HCT116 (cell line): ENCODE data around the gene TTC24. TPM values are rescaled to one million over a fixed set of nuclear protein-coding genes. Genes with fewer than 3 reads are reported as not detected.

Experiments
- ATAC-seq: fragments of 200-7000 bp; cut with Tn5 transposase; 2 replicates; pipeline ENCODE4 v1.9.1; 2020; ENCODE audit warnings: mild to moderate bottlenecking, moderate library complexity
- BruUV-seq: library from RNA; stranded (reverse); fragments of 400-500 nt; replicated peaks from 2 replicates; lab custom pipeline; 2021; lab: Mats Ljungman, UMichigan
- CTCF ChIA-PET: fragments of 300-600 bp; sonication (Branson Sonifier 250); formaldehyde crosslinking; loops from one replicate; lab custom pipeline; 2021; ENCODE audit warnings: antibody characterized with exemption; lab: Charles Lee
- POLR2A ChIA-PET: fragments of 300-600, 350-600 bp; sonication (Branson Sonifier 250); formaldehyde crosslinking; loops from one replicate; lab custom pipeline; 2021; ENCODE audit warnings: antibody characterized with exemption; lab: Charles Lee
- RAD21 ChIA-PET, 2 experiments: fragments of 300-600 bp; sonication (Branson Sonifier 250); formaldehyde crosslinking; loops; one replicate each; lab custom pipeline; 2023; ENCODE audit warnings: low total read pairs in 2 of 2; ENCODE audit not compliant: uncharacterized antibody in 2 of 2, unreplicated experiment in 2 of 2, low non-redundant PET in 1 of 2; lab: Charles Lee
- DNase-seq: peaks from one replicate; pipeline ENCODE4 v3.0.0-alpha.2; 2010; ENCODE audit warnings: low read depth, low spot score
- H2AFZ ChIP-seq: fragments of 200-600 bp; shearing (Covaris generic), sonication (generic); 2 replicates; pipeline ENCODE4 v1.6.1; 2017; ENCODE audit warnings: low read depth, mixed run types, mixed read lengths, antibody characterized with exemption, low read length; ENCODE audit not compliant: poor library complexity, severe bottlenecking
- H3K27ac ChIP-seq: 2 replicates; pipeline ENCODE4 v1.5.1; 2012; ENCODE audit warnings: low read depth, low read length
- H3K27me3 ChIP-seq: fragments of 200-600 bp; sonication (generic); 2 replicates; pipeline ENCODE4 v1.6.1; 2016; ENCODE audit warnings: mixed run types, low read length, mixed read lengths; ENCODE audit not compliant: insufficient read depth
- H3K36me3 ChIP-seq, 2 experiments: fragments of 200-500 bp in 1 of 2; fragments of 200-600 bp in 1 of 2; sonication (Bioruptor generic) in 1 of 2; sonication (generic) in 1 of 2; 2 replicates each; pipeline versions ENCODE4 v1.5.1 to v1.6.1; 2014 to 2016; ENCODE audit warnings: low read length in 2 of 2, inconsistent platforms in 1 of 2, mixed read lengths in 1 of 2, mixed run types in 1 of 2; ENCODE audit not compliant: insufficient read depth in 2 of 2, control insufficient read depth in 1 of 2
- H3K4me1 ChIP-seq, 2 experiments: fragments of 200-600 bp in 1 of 2; sonication (generic) in 1 of 2; 2 replicates each; pipeline versions ENCODE4 v1.5.1 to v1.6.1; 2012 to 2017; ENCODE audit warnings: low read length in 2 of 2, inconsistent platforms in 1 of 2, mild to moderate bottlenecking in 1 of 2, mixed read lengths in 1 of 2, mixed run types in 1 of 2, moderate library complexity in 1 of 2; ENCODE audit not compliant: insufficient read depth in 2 of 2, control insufficient read depth in 1 of 2
- H3K4me2 ChIP-seq: fragments of 200-600 bp; sonication (generic); 2 replicates; pipeline ENCODE4 v1.6.1; 2017; ENCODE audit warnings: mixed run types, low read length, mixed read lengths
- H3K4me3 ChIP-seq, 2 experiments: fragments of 200-600 bp in 1 of 2; sonication (generic) in 1 of 2; replicated peaks in 1 of 2; 2 replicates each; pipeline ENCODE4 v1.5.1; 2011 to 2016; ENCODE audit warnings: low read length in 2 of 2, control low read depth in 1 of 2, low read depth in 1 of 2, mild to moderate bottlenecking in 1 of 2, mixed read lengths in 1 of 2, mixed run types in 1 of 2
- H3K79me2 ChIP-seq: fragments of 200-600 bp; sonication (generic); 2 replicates; pipeline ENCODE4 v1.6.1; 2017; ENCODE audit warnings: mild to moderate bottlenecking, mixed run types, low read length, moderate library complexity, mixed read lengths; ENCODE audit not compliant: insufficient read depth
- H3K9ac ChIP-seq: fragments of 200-600 bp; sonication (generic); 2 replicates; pipeline ENCODE4 v1.6.1; 2016; ENCODE audit warnings: low read length, mixed read lengths
- H3K9me2 ChIP-seq: fragments of 200-600 bp; sonication (generic), shearing (Covaris generic); 2 replicates; pipeline ENCODE4 v1.6.1; 2017; ENCODE audit warnings: mixed run types, mild to moderate bottlenecking, moderate library complexity; ENCODE audit not compliant: insufficient read depth
- H3K9me3 ChIP-seq, 2 experiments: fragments of 200-500 bp in 1 of 2; fragments of 200-600 bp in 1 of 2; sonication (Bioruptor generic) in 1 of 2; sonication (generic) in 1 of 2; 2 replicates each; pipeline ENCODE4 v1.6.1; 2014 to 2017; ENCODE audit warnings: low read length in 2 of 2, mixed read lengths in 2 of 2, inconsistent platforms in 1 of 2, low read depth in 1 of 2, mild to moderate bottlenecking in 1 of 2, mixed run types in 1 of 2, moderate library complexity in 1 of 2; ENCODE audit not compliant: control insufficient read depth in 1 of 2, insufficient read depth in 1 of 2
- H4K20me1 ChIP-seq: fragments of 200-600 bp; sonication (generic), shearing (Covaris generic); 2 replicates; pipeline ENCODE4 v1.6.1; 2017; ENCODE audit warnings: mixed run types, mild to moderate bottlenecking, moderate library complexity; ENCODE audit not compliant: insufficient read depth
- CBX3 ChIP-seq: IDR thresholded peaks from 2 replicates; pipeline ENCODE4 v1.6.1; 2012; ENCODE audit warnings: low read depth
- ELF1 ChIP-seq: IDR thresholded peaks from 2 replicates; pipeline ENCODE4 v1.6.1; 2012; ENCODE audit warnings: low read depth, borderline replicate concordance
- EZH2 ChIP-seq: fragments of 200-600 bp; sonication (generic); IDR thresholded peaks from 2 replicates; pipeline ENCODE4 v1.6.1; 2017; ENCODE audit warnings: antibody characterized with exemption, mixed run types
- SP1 ChIP-seq: IDR thresholded peaks from 2 replicates; pipeline ENCODE4 v1.6.1; 2012; ENCODE audit warnings: low read depth
- TCF7L2 ChIP-seq: IDR thresholded peaks from 2 replicates; pipeline ENCODE4 v1.7.0; 2011; ENCODE audit warnings: borderline replicate concordance, inconsistent platforms; ENCODE audit not compliant: insufficient read depth, insufficient read length; ENCODE audit errors: extremely low read depth
- YY1 ChIP-seq: IDR thresholded peaks from 2 replicates; pipeline ENCODE4 v1.6.1; 2011; ENCODE audit warnings: low read length, low read depth, moderate library complexity, mild to moderate bottlenecking; ENCODE audit not compliant: insufficient replicate concordance; ENCODE audit errors: extremely low read depth
- ZBTB33 ChIP-seq: IDR thresholded peaks from 2 replicates; pipeline ENCODE4 v1.6.1; 2011; ENCODE audit warnings: mild to moderate bottlenecking, low read length, moderate library complexity; ENCODE audit not compliant: insufficient replicate concordance; ENCODE audit errors: extremely low read depth
- ZNF274 ChIP-seq: fragments of 200-500 bp; sonication (Bioruptor generic); IDR thresholded peaks from 2 replicates; pipeline ENCODE4 v1.6.1; 2014; ENCODE audit warnings: mild to moderate bottlenecking, low read depth, low read length, inconsistent platforms
- intact Hi-C: fragments of 100-400 bp; cut with micrococcal nuclease; formaldehyde crosslinking; loops from 2 replicates; pipeline ENCODE4 v1.10.0; 2022
- total RNA-seq: library from RNA; stranded (reverse); gene quantifications from one replicate; pipeline ENCODE4 v1.2.1, GENCODE V29; 2021; ENCODE audit not compliant: unreplicated experiment
- TF ChIP-seq, protein P1 (sequence below), 3 experiments: fragments of 200-600 bp in 1 of 3; sonication (generic) in 1 of 3; IDR thresholded peaks in 2 of 3; conservative IDR thresholded peaks in 1 of 3; 2 replicates each; pipeline ENCODE4 v1.5.1; 2012 to 2017; ENCODE audit warnings: low read depth in 2 of 3, low read length in 2 of 3, antibody characterized with exemption in 1 of 3, borderline replicate concordance in 1 of 3, control low read depth in 1 of 3, mild to moderate bottlenecking in 1 of 3, mixed read lengths in 1 of 3, mixed run types in 1 of 3, moderate library complexity in 1 of 3; ENCODE audit not compliant: insufficient read depth in 1 of 3

Gene TTC24
- total RNA-seq, 1 experiment from 2014 or later: not detected

GRCh38 chr1:156578055-156578454, 1.5 kb upstream of the TTC24 start:
- RAD21 ChIA-PET: no interaction called here
- Histone ChIP-seq H3K9me2 (no peaks in the 10 kb centered on the region), H3K4me3 (no peak overlapping the region), H3K27me3 (no peaks in the 10 kb centered on the region), H3K79me2 (no peaks in the 10 kb centered on the region), H3K36me3 (no peaks in the 10 kb centered on the region), H3K4me1 (no peaks in the 10 kb centered on the region), H2AFZ (no peak overlapping the region), H3K27ac (no peak overlapping the region), H3K4me2 (no peak overlapping the region), H3K9me3 (no peaks in the 10 kb centered on the region), H4K20me1 (no peaks in the 10 kb centered on the region), H3K9ac (no peak overlapping the region)
- DNase-seq: no peak
- no TSS peak for BruUV-seq
- CTCF ChIA-PET: no interaction called here
- intact Hi-C loops: no loop called here
- POLR2A ChIA-PET: no interaction called here
- TF ChIP-seq SP1 (no peak), TCF7L2 (no peak), YY1 (no peak), ZNF274 (no peak), EZH2 (no peak)
- TF ChIP-seq, protein P1, sequence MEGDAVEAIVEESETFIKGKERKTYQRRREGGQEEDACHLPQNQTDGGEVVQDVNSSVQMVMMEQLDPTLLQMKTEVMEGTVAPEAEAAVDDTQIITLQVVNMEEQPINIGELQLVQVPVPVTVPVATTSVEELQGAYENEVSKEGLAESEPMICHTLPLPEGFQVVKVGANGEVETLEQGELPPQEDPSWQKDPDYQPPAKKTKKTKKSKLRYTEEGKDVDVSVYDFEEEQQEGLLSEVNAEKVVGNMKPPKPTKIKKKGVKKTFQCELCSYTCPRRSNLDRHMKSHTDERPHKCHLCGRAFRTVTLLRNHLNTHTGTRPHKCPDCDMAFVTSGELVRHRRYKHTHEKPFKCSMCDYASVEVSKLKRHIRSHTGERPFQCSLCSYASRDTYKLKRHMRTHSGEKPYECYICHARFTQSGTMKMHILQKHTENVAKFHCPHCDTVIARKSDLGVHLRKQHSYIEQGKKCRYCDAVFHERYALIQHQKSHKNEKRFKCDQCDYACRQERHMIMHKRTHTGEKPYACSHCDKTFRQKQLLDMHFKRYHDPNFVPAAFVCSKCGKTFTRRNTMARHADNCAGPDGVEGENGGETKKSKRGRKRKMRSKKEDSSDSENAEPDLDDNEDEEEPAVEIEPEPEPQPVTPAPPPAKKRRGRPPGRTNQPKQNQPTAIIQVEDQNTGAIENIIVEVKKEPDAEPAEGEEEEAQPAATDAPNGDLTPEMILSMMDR (IDR thresholded peaks at IDR 0.05 in 2 of 3, conservative IDR thresholded peaks at IDR 0.05 in 1 of 3; ENCODE audit: borderline replicate concordance in 1 of 3, insufficient read depth in 1 of 3, low read depth in 2 of 3, low read length in 2 of 3): no peak
- no peak for ATAC-seq

- no peaks in the 10 kb centered on the region for H3K36me3 ChIP-seq
- H2AFZ ChIP-seq: no peak overlapping the region
Observed at GRCh38 chr1:156581661-156582387, 2.3 kb downstream of the TTC24 start.

More at GRCh38 chr1:156581661-156582387, 2.3 kb downstream of the TTC24 start:
- Histone ChIP-seq H3K4me1 (peaks cover 11 to 18% of the 10 kb centered on the region in 2 experiments), H3K9me2 (no peaks in the 10 kb centered on the region), H3K9me3 (no peaks in the 10 kb centered on the region), H4K20me1 (no peaks in the 10 kb centered on the region), H3K79me2 (no peaks in the 10 kb centered on the region), H3K4me2 (no peak overlapping the region), H3K4me3 (no peak overlapping the region), H3K27ac (no peak overlapping the region), H3K27me3 (no peaks in the 10 kb centered on the region), H3K9ac (no peak overlapping the region)
- intact Hi-C loops: no loop called here
- ChIA-PET CTCF (no interaction called here), POLR2A (no interaction called here), RAD21 (no interaction called here)
- ATAC-seq: no peak
- BruUV-seq: no TSS peak
- DNase-seq: no peak
- TF ChIP-seq, protein P1 (IDR thresholded peaks at IDR 0.05 in 2 of 3, conservative IDR thresholded peaks at IDR 0.05 in 1 of 3; ENCODE audit: borderline replicate concordance in 1 of 3, insufficient read depth in 1 of 3, low read depth in 2 of 3, low read length in 2 of 3): no peak
- TF ChIP-seq ELF1 (no peak), YY1 (no peak), CBX3 (no peak), SP1 (no peak), ZBTB33 (no peak)
- TF ChIP-seq, all 23 proteins: peak for 0
